ENCODE data around the gene EVC.

Gene EVC

GRCh38 chr4:5824227-5824626 lies 113.2 kb downstream of the EVC start:
- Histone ChIP-seq H3K27me3 (ENCODE audit: insufficient read depth, low read length, poor library complexity) (no peaks in the 10 kb centered on the region), H2AFZ (ENCODE audit: low read depth, low read length) (no peak overlapping the region), H3K27ac (ENCODE audit: low read length) (no peak overlapping the region), H3K4me3 (ENCODE audit: low read depth in 1 of 2, low read length in 2 of 2) (no peak overlapping the region), H3K36me3 (ENCODE audit: insufficient read depth, low read length) (no peaks in the 10 kb centered on the region), H3K79me2 (ENCODE audit: insufficient read depth, low read length) (no peaks in the 10 kb centered on the region), H3K9me3 (ENCODE audit: insufficient read depth, low read length, severe bottlenecking) (no peaks in the 10 kb centered on the region), H3K9ac (ENCODE audit: low read depth, low read length) (no peak overlapping the region), H3K4me1 (ENCODE audit: insufficient read depth, low read length) (no peaks in the 10 kb centered on the region), H4K20me1 (ENCODE audit: insufficient read depth, low read length) (no peaks in the 10 kb centered on the region), H3K4me2 (ENCODE audit: insufficient read depth, low read length) (no peak overlapping the region)
- TF ChIP-seq EZH2 (IDR thresholded peaks at IDR 0.05; ENCODE audit: borderline replicate concordance, low read depth, low read length, severe bottlenecking) (no peak), CTCF (IDR thresholded peaks at IDR 0.05; ENCODE audit: borderline replicate concordance, extremely low read depth, low read length, poor library complexity, severe bottlenecking) (no peak)
- DNase-seq: no peak
- no peak for ATAC-seq (ENCODE audit: insufficient read depth, low read depth)

DNA sequence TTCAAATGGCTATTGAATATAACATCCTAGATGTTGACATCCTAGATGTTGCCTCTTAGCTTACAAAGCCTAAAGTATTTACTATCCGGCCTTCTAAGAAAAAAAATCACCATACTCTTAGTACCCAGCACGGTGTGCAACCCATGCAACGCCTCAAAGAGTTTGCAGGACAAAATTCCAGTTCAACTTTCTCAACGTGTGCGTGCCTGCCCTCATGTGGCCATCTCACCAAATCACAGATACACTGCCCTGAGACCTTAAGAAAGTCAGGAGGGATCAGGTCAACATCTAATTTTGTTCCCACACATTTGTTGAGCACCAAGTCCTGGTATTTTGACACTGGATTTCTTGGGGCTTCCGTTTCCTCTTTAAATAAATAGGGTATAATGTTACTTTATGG lies 113.6 kb downstream of the EVC start:
- Histone ChIP-seq H3K27me3 (ENCODE audit: insufficient read depth, low read length, poor library complexity) (no peaks in the 10 kb centered on the region), H3K9ac (ENCODE audit: low read depth, low read length) (no peak overlapping the region), H3K4me2 (ENCODE audit: insufficient read depth, low read length) (no peak overlapping the region), H3K9me3 (ENCODE audit: insufficient read depth, low read length, severe bottlenecking) (no peaks in the 10 kb centered on the region), H3K79me2 (ENCODE audit: insufficient read depth, low read length) (no peaks in the 10 kb centered on the region), H3K4me1 (ENCODE audit: insufficient read depth, low read length) (no peaks in the 10 kb centered on the region), H4K20me1 (ENCODE audit: insufficient read depth, low read length) (no peaks in the 10 kb centered on the region), H2AFZ (ENCODE audit: low read depth, low read length) (no peak overlapping the region), H3K36me3 (ENCODE audit: insufficient read depth, low read length) (no peaks in the 10 kb centered on the region), H3K27ac (ENCODE audit: low read length) (no peak overlapping the region), H3K4me3 (ENCODE audit: low read depth in 1 of 2, low read length in 2 of 2) (no peak overlapping the region)
- TF ChIP-seq EZH2 (IDR thresholded peaks at IDR 0.05; ENCODE audit: borderline replicate concordance, low read depth, low read length, severe bottlenecking): no peak
- peak; percentile 71 for TF ChIP-seq CTCF (IDR thresholded peaks at IDR 0.05; ENCODE audit: borderline replicate concordance, extremely low read depth, low read length, poor library complexity, severe bottlenecking)
- peak; percentile 12 for DNase-seq
- ATAC-seq (ENCODE audit: insufficient read depth, low read depth): no peak

DNA sequence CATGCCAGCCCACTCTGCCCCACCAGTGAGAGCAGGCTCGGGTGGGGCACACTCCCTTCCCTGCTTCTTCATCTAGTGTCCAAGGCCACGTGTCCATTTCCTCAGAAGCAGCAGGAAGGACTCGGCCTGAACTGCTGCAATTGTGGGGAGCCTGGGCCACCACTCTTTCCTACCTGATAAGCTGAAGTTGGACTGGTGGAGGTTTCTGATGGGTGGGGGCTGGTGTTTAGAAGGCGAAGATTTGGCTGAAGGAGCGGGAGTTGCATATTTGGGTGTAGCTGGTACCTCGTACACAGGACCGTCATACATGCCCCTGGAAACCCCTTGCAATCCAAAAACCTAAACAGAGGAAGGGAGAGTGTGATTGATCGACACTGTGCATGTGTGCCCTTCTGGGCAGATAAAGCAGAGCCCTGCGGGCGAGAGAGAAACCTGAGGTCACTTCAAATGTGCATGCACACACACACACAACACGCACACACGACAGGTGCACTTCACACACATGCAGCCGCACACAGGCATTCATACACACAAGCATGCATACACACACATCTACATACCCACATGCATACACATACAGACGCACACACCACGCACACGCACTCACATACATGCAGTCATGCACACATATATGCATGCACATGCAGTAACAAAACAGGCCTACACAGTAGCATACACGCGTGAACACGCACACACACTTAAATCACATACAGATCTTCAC lies 114.5 kb downstream of the EVC start:
- DNase-seq (no peak), ATAC-seq (ENCODE audit: insufficient read depth, low read depth) (no peak)
- H3K36me3 ChIP-seq (ENCODE audit: insufficient read depth, low read length): no peaks in the 10 kb centered on the region
- no peaks in the 10 kb centered on the region for H4K20me1 ChIP-seq (ENCODE audit: insufficient read depth, low read length)
- H3K4me3 ChIP-seq (ENCODE audit: low read depth in 1 of 2, low read length in 2 of 2): no peak overlapping the region
- no peaks in the 10 kb centered on the region for H3K27me3 ChIP-seq (ENCODE audit: insufficient read depth, low read length, poor library complexity)
- no peak overlapping the region for H2AFZ ChIP-seq (ENCODE audit: low read depth, low read length)
- H3K9me3 ChIP-seq (ENCODE audit: insufficient read depth, low read length, severe bottlenecking): no peaks in the 10 kb centered on the region
- no peak overlapping the region for H3K4me2 ChIP-seq (ENCODE audit: insufficient read depth, low read length)
- no peaks in the 10 kb centered on the region for H3K4me1 ChIP-seq (ENCODE audit: insufficient read depth, low read length)
- H3K9ac ChIP-seq (ENCODE audit: low read depth, low read length): no peak overlapping the region
- no peaks in the 10 kb centered on the region for H3K79me2 ChIP-seq (ENCODE audit: insufficient read depth, low read length)
- TF ChIP-seq EZH2 (IDR thresholded peaks at IDR 0.05; ENCODE audit: borderline replicate concordance, low read depth, low read length, severe bottlenecking): no peak
- TF ChIP-seq CTCF (IDR thresholded peaks at IDR 0.05; ENCODE audit: borderline replicate concordance, extremely low read depth, low read length, poor library complexity, severe bottlenecking): no peak
- H3K27ac ChIP-seq (ENCODE audit: low read length): no peak overlapping the region
